Glutamatergic neuron (in vitro differentiated cells): ENCODE measurements around the gene CAPS2. TPM values are rescaled to one million over a fixed set of nuclear protein-coding genes. Genes with fewer than 3 reads are reported as not detected.
A peak's percentile ranks its signal among the peaks of the same experiment; 100 is the strongest.

Experiments used
- DNase-seq: peaks from one replicate; pipeline ENCODE4 v3.0.0; 2022
- H3K27ac Mint-ChIP-seq: one replicate; pipeline ENCODE4 v1.8.0; 2020; ENCODE audit warnings: mild to moderate bottlenecking, mixed read lengths, inconsistent platforms; ENCODE audit not compliant: unreplicated experiment
- H3K27me3 Mint-ChIP-seq: one replicate; pipeline ENCODE4 v1.8.0; 2020; ENCODE audit warnings: mild to moderate bottlenecking, moderate library complexity, mixed read lengths, inconsistent platforms; ENCODE audit not compliant: unreplicated experiment
- H3K36me3 Mint-ChIP-seq: one replicate; pipeline ENCODE4 v1.8.0; 2020; ENCODE audit warnings: mild to moderate bottlenecking, mixed read lengths, inconsistent platforms; ENCODE audit not compliant: unreplicated experiment
- H3K4me1 Mint-ChIP-seq: one replicate; pipeline ENCODE4 v1.8.0; 2020; ENCODE audit warnings: mild to moderate bottlenecking, low read depth, mixed read lengths, inconsistent platforms; ENCODE audit not compliant: unreplicated experiment
- H3K4me3 Mint-ChIP-seq: one replicate; pipeline ENCODE4 v1.8.0; 2020; ENCODE audit warnings: mild to moderate bottlenecking, mixed read lengths, inconsistent platforms; ENCODE audit not compliant: unreplicated experiment
- H3K9me3 Mint-ChIP-seq: one replicate; pipeline ENCODE4 v1.8.0; 2020; ENCODE audit warnings: mild to moderate bottlenecking, moderate library complexity, mixed read lengths, inconsistent platforms; ENCODE audit not compliant: unreplicated experiment
- long read RNA-seq: library from polyadenylated mRNA; unstranded; transcript quantifications from one replicate; pipeline ENCODE4 v2.0.0, GENCODE V29; 2020; ENCODE audit not compliant: unreplicated experiment
- total RNA-seq: library from RNA; stranded (reverse); fragmentation: NEBNext Ultra II Directional; extraction: Animal tissue kit (Norgen Biotek cat#: 25700); gene quantifications from one replicate; pipeline ENCODE4 v1.2.1, GENCODE V29; 2021; ENCODE audit not compliant: unreplicated experiment
- TF ChIP-seq, protein P1 (sequence below): fragments of 200-600 bp; sonication (generic); IDR thresholded peaks from one replicate; pipeline ENCODE4 v1.5.0; 2021; ENCODE audit not compliant: partially characterized antibody, unreplicated experiment

Gene CAPS2
- total RNA-seq = 6.8 TPM
- long read RNA-seq = 0 reads

DNA sequence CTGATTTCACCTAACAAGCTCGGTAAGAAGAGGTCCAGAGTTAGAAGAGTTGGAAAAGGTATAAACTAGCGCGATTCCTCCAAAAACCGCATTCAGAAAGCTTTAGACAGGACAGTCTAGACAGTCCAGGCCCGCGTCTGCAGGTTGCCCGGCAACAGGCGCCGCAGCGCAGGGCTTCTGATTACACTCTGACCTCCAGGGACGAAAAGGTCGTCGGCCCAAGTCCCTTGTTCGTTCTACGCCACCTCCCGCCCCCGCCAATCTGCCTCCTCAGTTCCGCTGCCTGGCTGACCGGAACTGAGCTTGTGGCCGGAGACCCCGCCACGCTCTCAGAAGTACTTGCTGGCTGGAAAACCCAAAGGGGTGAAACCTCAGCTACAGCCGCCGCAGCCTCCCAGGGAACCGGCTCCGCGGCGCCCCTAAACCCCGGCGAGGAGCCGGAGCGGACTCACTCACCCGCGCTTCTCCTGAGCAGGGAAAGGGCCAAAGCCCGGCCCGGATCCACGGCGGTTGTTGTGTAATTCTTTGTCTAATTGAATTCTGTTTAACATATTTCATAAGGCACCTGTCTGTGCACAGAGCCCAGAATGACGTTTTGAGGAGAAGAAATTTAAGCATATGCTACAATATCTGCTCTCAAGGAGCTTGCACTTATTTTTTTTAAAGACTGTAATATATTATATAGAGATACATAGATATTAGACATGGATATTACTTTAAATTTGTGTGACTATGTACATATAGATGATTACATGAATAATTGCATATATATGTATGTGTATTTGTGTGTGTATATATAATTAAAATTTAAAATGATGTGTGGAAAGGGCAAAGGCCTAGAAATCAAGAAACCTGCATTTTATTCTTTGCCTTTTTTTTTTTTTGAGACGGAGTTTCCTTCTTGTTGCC lies at the start of gene CAPS2:
TSS of gene CAPS2 (minus strand) at position 407 of the 909 bp plus-strand sequence. CDS start 3,826 bp downstream, outside the sequence.
- Mint-ChIP-seq H3K9me3 (peaks cover 2% of the 10 kb centered on the region), H3K27me3 (peaks cover 2% of the 10 kb centered on the region), H3K36me3 (no peaks in the 10 kb centered on the region), H3K4me3 (peak within 1 kb of the TSS; percentile 93), H3K27ac (peak within 1 kb of the TSS; percentile 83), H3K4me1 (peaks cover 3% of the 10 kb centered on the region)
- TF ChIP-seq, protein P1, sequence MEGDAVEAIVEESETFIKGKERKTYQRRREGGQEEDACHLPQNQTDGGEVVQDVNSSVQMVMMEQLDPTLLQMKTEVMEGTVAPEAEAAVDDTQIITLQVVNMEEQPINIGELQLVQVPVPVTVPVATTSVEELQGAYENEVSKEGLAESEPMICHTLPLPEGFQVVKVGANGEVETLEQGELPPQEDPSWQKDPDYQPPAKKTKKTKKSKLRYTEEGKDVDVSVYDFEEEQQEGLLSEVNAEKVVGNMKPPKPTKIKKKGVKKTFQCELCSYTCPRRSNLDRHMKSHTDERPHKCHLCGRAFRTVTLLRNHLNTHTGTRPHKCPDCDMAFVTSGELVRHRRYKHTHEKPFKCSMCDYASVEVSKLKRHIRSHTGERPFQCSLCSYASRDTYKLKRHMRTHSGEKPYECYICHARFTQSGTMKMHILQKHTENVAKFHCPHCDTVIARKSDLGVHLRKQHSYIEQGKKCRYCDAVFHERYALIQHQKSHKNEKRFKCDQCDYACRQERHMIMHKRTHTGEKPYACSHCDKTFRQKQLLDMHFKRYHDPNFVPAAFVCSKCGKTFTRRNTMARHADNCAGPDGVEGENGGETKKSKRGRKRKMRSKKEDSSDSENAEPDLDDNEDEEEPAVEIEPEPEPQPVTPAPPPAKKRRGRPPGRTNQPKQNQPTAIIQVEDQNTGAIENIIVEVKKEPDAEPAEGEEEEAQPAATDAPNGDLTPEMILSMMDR = no peak
- DNase-seq = peak; percentile 94

DNA sequence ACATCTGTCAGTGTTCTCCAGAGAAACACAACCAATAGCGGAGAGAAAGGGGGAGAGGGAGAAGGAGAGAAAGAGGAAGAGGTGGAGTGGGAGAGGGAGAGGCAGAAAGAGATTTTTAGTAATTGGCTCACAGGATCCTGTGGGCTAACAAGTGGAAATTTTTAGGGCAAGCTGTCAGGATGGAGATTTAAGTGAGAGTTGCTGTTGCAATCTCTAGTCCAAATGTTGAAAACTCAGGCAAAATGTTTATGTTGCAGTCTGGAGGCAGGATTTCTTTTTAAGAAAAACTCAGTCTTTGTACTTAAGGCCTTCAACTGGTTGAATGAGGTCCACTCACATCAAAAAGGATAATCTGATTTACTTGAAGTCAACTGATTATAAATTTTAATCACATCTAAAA lies 48.2 kb upstream of the CAPS2 start:
- Mint-ChIP-seq H3K27ac (no peak overlapping the region), H3K36me3 (peaks cover 9% of the 10 kb centered on the region), H3K4me3 (no peak overlapping the region), H3K9me3 (peaks cover 2% of the 10 kb centered on the region), H3K4me1 (no peaks in the 10 kb centered on the region), H3K27me3 (peaks cover 2% of the 10 kb centered on the region)
- DNase-seq = no peak
- TF ChIP-seq, protein P1 = no peak

DNA sequence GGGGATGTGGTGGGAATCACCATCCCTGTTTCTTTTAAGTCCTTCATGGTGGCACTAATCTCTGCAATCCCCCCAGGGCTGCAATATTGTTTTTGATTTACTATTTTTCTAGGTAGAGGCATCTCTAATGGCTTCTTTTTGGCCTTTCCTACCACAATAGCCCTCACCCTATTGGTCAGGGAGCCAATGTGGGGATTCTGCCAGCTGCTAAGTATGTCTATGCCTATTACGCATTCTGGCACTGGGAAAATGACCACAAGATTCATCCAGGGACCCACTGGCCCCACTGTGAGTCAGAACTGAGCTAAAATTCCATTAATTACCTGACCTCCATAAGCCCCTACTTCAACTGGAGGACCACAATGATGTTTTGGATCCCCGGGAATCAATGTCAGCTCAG lies 44.8 kb upstream of the CAPS2 start:
- Mint-ChIP-seq H3K27me3 (peaks cover 5% of the 10 kb centered on the region), H3K27ac (no peak overlapping the region), H3K36me3 (peaks cover 5% of the 10 kb centered on the region), H3K4me3 (no peak overlapping the region), H3K4me1 (no peaks in the 10 kb centered on the region), H3K9me3 (peaks cover 2% of the 10 kb centered on the region)
- TF ChIP-seq, protein P1 = no peak
- DNase-seq = no peak

DNA sequence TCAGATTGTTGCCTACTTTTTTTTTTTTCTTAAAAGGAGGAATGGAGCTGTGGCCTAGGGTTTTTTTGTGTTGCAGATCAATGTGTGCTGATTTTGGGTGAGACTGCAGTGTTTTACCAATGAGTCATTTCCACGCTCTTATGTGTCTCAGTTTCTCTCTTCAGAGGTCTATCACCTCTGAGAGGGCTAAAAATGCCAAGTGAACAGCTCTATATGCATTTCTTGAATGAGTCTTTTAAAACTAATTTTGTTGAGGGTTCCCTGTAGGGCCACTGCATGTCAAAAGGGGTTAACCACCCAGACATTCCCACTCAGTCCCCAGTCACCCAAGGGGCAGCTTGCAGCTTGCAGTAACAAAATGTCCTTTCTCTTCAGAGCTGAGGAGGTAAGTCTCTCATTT lies 36.5 kb upstream of the CAPS2 start:
- Mint-ChIP-seq H3K27me3 (peaks cover 3% of the 10 kb centered on the region), H3K9me3 (no peaks in the 10 kb centered on the region), H3K4me3 (no peak overlapping the region), H3K36me3 (no peaks in the 10 kb centered on the region), H3K27ac (no peak overlapping the region), H3K4me1 (peaks cover 4% of the 10 kb centered on the region)
- no peak for DNase-seq
- TF ChIP-seq, protein P1 = no peak

DNA sequence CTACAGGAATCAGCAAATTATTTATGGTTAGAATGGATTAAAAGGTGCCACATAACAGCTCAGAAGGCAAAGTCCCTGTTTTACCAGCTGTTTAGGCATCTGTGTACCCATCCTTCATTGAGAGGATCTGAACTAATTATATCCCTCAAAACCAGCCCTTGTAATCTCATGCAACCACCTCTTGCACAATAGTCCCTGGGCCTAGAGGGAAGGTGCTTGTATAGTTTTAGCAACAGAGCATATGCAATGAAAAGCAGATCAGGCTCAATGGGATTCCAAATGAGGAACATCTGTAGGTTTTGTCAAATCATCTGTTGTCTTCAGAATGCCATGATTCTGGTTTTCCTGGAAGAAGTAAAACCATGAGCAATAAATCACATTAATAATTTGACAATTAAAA lies 34.8 kb upstream of the CAPS2 start:
- TF ChIP-seq, protein P1 = no peak
- no peaks in the 10 kb centered on the region for H3K9me3 Mint-ChIP-seq
- no peaks in the 10 kb centered on the region for H3K27me3 Mint-ChIP-seq
- DNase-seq = no peak
- H3K36me3 Mint-ChIP-seq = peaks cover 4% of the 10 kb centered on the region
- H3K27ac Mint-ChIP-seq = no peak overlapping the region
- H3K4me1 Mint-ChIP-seq = peaks cover 4% of the 10 kb centered on the region
- H3K4me3 Mint-ChIP-seq = no peak overlapping the region
